ENCODE data around the gene NINJ1.

DNA sequence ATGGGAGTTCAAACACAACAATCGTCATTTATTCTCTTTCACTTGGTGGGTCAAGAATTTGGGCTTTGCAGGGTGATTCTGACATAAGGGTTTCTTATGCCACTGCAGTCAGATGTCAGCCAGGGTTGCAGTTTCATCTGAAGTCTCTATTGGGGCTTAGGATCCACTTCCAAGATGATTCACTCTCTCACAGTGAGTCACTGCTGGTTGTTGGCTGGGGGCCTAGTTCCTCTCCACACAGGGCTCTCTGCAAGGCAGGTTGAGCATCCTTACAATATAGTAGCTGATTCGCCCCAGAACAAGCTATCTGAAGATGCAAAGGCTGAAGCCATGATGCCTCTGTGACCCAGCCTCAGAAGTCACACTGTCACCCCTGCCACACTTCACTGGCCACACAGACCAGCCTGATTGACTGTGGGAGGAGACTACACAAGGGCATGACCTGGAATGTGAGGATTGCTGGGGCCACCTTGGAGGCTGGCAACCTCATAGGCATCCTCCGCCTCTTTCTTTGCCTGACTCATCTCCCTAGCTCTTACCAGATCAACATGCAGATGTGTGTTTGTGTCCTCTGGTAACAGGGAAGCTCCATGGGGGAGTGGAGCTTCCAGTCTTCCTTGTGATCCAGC, 42.5 kb downstream of the NINJ1 start:
- TF ChIP-seq, protein P1, sequence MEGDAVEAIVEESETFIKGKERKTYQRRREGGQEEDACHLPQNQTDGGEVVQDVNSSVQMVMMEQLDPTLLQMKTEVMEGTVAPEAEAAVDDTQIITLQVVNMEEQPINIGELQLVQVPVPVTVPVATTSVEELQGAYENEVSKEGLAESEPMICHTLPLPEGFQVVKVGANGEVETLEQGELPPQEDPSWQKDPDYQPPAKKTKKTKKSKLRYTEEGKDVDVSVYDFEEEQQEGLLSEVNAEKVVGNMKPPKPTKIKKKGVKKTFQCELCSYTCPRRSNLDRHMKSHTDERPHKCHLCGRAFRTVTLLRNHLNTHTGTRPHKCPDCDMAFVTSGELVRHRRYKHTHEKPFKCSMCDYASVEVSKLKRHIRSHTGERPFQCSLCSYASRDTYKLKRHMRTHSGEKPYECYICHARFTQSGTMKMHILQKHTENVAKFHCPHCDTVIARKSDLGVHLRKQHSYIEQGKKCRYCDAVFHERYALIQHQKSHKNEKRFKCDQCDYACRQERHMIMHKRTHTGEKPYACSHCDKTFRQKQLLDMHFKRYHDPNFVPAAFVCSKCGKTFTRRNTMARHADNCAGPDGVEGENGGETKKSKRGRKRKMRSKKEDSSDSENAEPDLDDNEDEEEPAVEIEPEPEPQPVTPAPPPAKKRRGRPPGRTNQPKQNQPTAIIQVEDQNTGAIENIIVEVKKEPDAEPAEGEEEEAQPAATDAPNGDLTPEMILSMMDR (IDR thresholded peaks at IDR 0.05): no peak
- TF ChIP-seq POLR2A (IDR thresholded peaks at IDR 0.05) (no peak), POLR2AphosphoS5 (IDR thresholded peaks at IDR 0.05) (no peak), EP300 (IDR thresholded peaks at IDR 0.05) (no peak)
